NB4 (cell line): Measurements from ENCODE around the gene RBM18.
A peak's percentile ranks its signal among the peaks of the same experiment; 100 is the strongest.

Experiments
- DNase-seq: peaks from one replicate; pipeline ENCODE4 v3.0.0; 2010; ENCODE audit warnings: low read depth
- H3K4me3 ChIP-seq: one replicate; pipeline ENCODE4 v1.5.1; 2011; ENCODE audit warnings: mild to moderate bottlenecking, low read depth, low read length, moderate library complexity
- CTCF ChIP-seq: IDR thresholded peaks from one replicate; pipeline ENCODE4 v1.5.1; 2012; ENCODE audit warnings: low read depth, low read length
- MAX ChIP-seq: IDR thresholded peaks from 2 replicates; pipeline ENCODE4 v1.6.1; 2011; ENCODE audit warnings: low read depth, low read length
- MYC ChIP-seq: IDR thresholded peaks from 2 replicates; pipeline ENCODE4 v1.6.1; 2011; ENCODE audit warnings: low read depth, low read length
- POLR2A ChIP-seq: IDR thresholded peaks from 2 replicates; pipeline ENCODE4 v1.6.1; 2011; ENCODE audit warnings: mild to moderate bottlenecking; ENCODE audit not compliant: insufficient read length; ENCODE audit errors: extremely low read depth

The RBM18 gene

GRCh38 chr9:122268041-122268814 lies 3.6 kb upstream of the RBM18 start:
- DNase-seq, result no peak
- TF ChIP-seq MAX (no peak), POLR2A (no peak), MYC (no peak), CTCF (no peak)
- no peak overlapping the region for H3K4me3 ChIP-seq

- TF ChIP-seq MAX (peak; percentile 91), CTCF (no peak), POLR2A (no peak), MYC (peak; percentile 31; the same call in 1 of the 2 replicates)
- DNase-seq, result peak; percentile 81
- peak overlapping the region; percentile 97 for H3K4me3 ChIP-seq
Observed at GRCh38 chr9:122265149-122265915, 692 bp upstream of the RBM18 start.

GRCh38 chr9:122263699-122264349 lies 816 bp downstream of the RBM18 start:
- DNase-seq, result peak; percentile 30
- peak overlapping the region; percentile 97 for H3K4me3 ChIP-seq
- TF ChIP-seq CTCF (no peak), POLR2A (no peak), MYC (no peak), MAX (no peak)

- peak overlapping the region; percentile 10 for H3K4me3 ChIP-seq
- no peak for DNase-seq
- TF ChIP-seq MAX, result no peak
- no peak for TF ChIP-seq MYC
- TF ChIP-seq POLR2A, result no peak
- TF ChIP-seq CTCF, result no peak
Observed at GRCh38 chr9:122262073-122262472, 2.6 kb downstream of the RBM18 start.

GRCh38 chr9:122261469-122261881 lies 3.2 kb downstream of the RBM18 start:
- peak; percentile 58 for DNase-seq
- TF ChIP-seq MYC (no peak), POLR2A (no peak), MAX (no peak), CTCF (no peak)
- peak overlapping the region; percentile 33 for H3K4me3 ChIP-seq
